ACC112 (cell line): Measurements from ENCODE around the gene OTULIN.

Source experiments
- H2AFZ ChIP-seq: fragments of 200-600 bp; sonication (generic); one replicate; pipeline ENCODE4 v1.6.0; 2017; ENCODE audit warnings: antibody characterized with exemption, low read length; ENCODE audit not compliant: unreplicated experiment
- H3K27ac ChIP-seq: fragments of 200-600 bp; sonication (generic); 2 replicates; pipeline ENCODE4 v1.5.1; 2014; ENCODE audit warnings: low read depth, mild to moderate bottlenecking, antibody characterized with exemption, low read length, moderate library complexity
- H3K27me3 ChIP-seq: fragments of 200-600 bp; sonication (generic); 2 replicates; pipeline ENCODE4 v1.6.1; 2014; ENCODE audit warnings: mild to moderate bottlenecking, antibody characterized with exemption, low read length, moderate library complexity, mixed read lengths; ENCODE audit not compliant: insufficient read depth
- H3K36me3 ChIP-seq: fragments of 200-600 bp; sonication (generic); 2 replicates; pipeline ENCODE4 v1.6.1; 2016; ENCODE audit warnings: mild to moderate bottlenecking, antibody characterized with exemption, low read length, moderate library complexity, mixed read lengths; ENCODE audit not compliant: insufficient read depth
- H3K4me1 ChIP-seq: fragments of 200-600 bp; sonication (generic); one replicate; pipeline ENCODE4 v1.6.1; 2016; ENCODE audit warnings: low read length, mixed read lengths; ENCODE audit not compliant: insufficient read depth, unreplicated experiment, control insufficient read depth
- H3K4me3 ChIP-seq: fragments of 200-600 bp; sonication (generic); 2 replicates; pipeline ENCODE4 v1.5.1; 2014; ENCODE audit warnings: mild to moderate bottlenecking, low read depth, low read length
- H3K79me2 ChIP-seq: fragments of 200-600 bp; sonication (generic); one replicate; pipeline ENCODE4 v1.6.0; 2016; ENCODE audit warnings: low read length; ENCODE audit not compliant: control insufficient read depth, unreplicated experiment, insufficient read depth

Gene OTULIN

GRCh38 chr5:14741131-14741530 is 76.6 kb downstream of the OTULIN start:
- Histone ChIP-seq H3K4me3 (no peak overlapping the region), H3K4me1 (peaks cover 19% of the 10 kb centered on the region), H2AFZ (no peak overlapping the region), H3K27ac (no peak overlapping the region), H3K36me3 (peaks cover 16% of the 10 kb centered on the region; the same call in 1 of the 2 replicates), H3K79me2 (no peaks in the 10 kb centered on the region), H3K27me3 (no peaks in the 10 kb centered on the region)

- no peaks in the 10 kb centered on the region for H3K79me2 ChIP-seq
- no peaks in the 10 kb centered on the region for H3K27me3 ChIP-seq
- H3K4me1 ChIP-seq = peaks cover 19% of the 10 kb centered on the region
- peaks cover 16% of the 10 kb centered on the region; the same call in 1 of the 2 replicates for H3K36me3 ChIP-seq
- no peak overlapping the region for H3K27ac ChIP-seq
- H2AFZ ChIP-seq = no peak overlapping the region
- no peak overlapping the region for H3K4me3 ChIP-seq
These were observed 77.4 kb downstream of the OTULIN start for GRCh38 chr5:14741801-14742440.

GRCh38 chr5:14742498-14742897 is 78.0 kb downstream of the OTULIN start:
- H2AFZ ChIP-seq = no peak overlapping the region
- H3K27ac ChIP-seq = no peak overlapping the region
- no peak overlapping the region for H3K4me3 ChIP-seq
- peaks cover 19% of the 10 kb centered on the region for H3K4me1 ChIP-seq
- no peaks in the 10 kb centered on the region for H3K27me3 ChIP-seq
- H3K79me2 ChIP-seq = no peaks in the 10 kb centered on the region
- peaks cover 16% of the 10 kb centered on the region; the same call in 1 of the 2 replicates for H3K36me3 ChIP-seq

GRCh38 chr5:14743601-14744295 is 79.2 kb downstream of the OTULIN start:
- H3K36me3 ChIP-seq = peaks cover 14% of the 10 kb centered on the region; the same call in 1 of the 2 replicates
- H3K79me2 ChIP-seq = no peaks in the 10 kb centered on the region
- H2AFZ ChIP-seq = no peak overlapping the region
- peaks cover 19% of the 10 kb centered on the region for H3K4me1 ChIP-seq
- peak overlapping the region; percentile 27; the same call in 1 of the 2 replicates for H3K27ac ChIP-seq
- no peak overlapping the region for H3K4me3 ChIP-seq
- H3K27me3 ChIP-seq = no peaks in the 10 kb centered on the region

GRCh38 chr5:14744296-14745187 is 80.0 kb downstream of the OTULIN start:
- peaks cover 13% of the 10 kb centered on the region; the same call in 1 of the 2 replicates for H3K36me3 ChIP-seq
- H3K79me2 ChIP-seq = no peaks in the 10 kb centered on the region
- no peak overlapping the region for H2AFZ ChIP-seq
- no peaks in the 10 kb centered on the region for H3K27me3 ChIP-seq
- H3K4me3 ChIP-seq = no peak overlapping the region
- H3K27ac ChIP-seq = no peak overlapping the region
- H3K4me1 ChIP-seq = peaks cover 15% of the 10 kb centered on the region

GRCh38 chr5:14745188-14745563 is 80.7 kb downstream of the OTULIN start:
- Histone ChIP-seq H3K27ac (no peak overlapping the region), H3K4me1 (peaks cover 9% of the 10 kb centered on the region), H3K36me3 (peaks cover 15% of the 10 kb centered on the region; the same call in 1 of the 2 replicates), H3K27me3 (no peaks in the 10 kb centered on the region), H3K79me2 (no peaks in the 10 kb centered on the region), H3K4me3 (no peak overlapping the region), H2AFZ (no peak overlapping the region)

- Histone ChIP-seq H3K36me3 (peaks cover 14% of the 10 kb centered on the region; the same call in 1 of the 2 replicates), H3K79me2 (no peaks in the 10 kb centered on the region), H3K27me3 (no peaks in the 10 kb centered on the region), H3K4me3 (no peak overlapping the region), H2AFZ (no peak overlapping the region), H3K4me1 (peaks cover 6% of the 10 kb centered on the region), H3K27ac (no peak overlapping the region)
These were observed 81.2 kb downstream of the OTULIN start for GRCh38 chr5:14745753-14746152.

- Histone ChIP-seq H3K27me3 (no peaks in the 10 kb centered on the region), H3K36me3 (peaks cover 4% of the 10 kb centered on the region; the same call in 1 of the 2 replicates), H2AFZ (no peak overlapping the region), H3K27ac (no peak overlapping the region), H3K79me2 (no peaks in the 10 kb centered on the region), H3K4me3 (no peak overlapping the region), H3K4me1 (peaks cover 6% of the 10 kb centered on the region)
These were observed 83.8 kb downstream of the OTULIN start for GRCh38 chr5:14748180-14748900.
